GM12801 (cell line): ENCODE measurements around the gene CSK.

ENCODE experiments used
- CTCF ChIP-seq: IDR thresholded peaks from one replicate; pipeline ENCODE4 v1.5.1; 2011; ENCODE audit warnings: control low read depth; ENCODE audit not compliant: insufficient read length; ENCODE audit errors: extremely low read depth

The CSK gene

DNA sequence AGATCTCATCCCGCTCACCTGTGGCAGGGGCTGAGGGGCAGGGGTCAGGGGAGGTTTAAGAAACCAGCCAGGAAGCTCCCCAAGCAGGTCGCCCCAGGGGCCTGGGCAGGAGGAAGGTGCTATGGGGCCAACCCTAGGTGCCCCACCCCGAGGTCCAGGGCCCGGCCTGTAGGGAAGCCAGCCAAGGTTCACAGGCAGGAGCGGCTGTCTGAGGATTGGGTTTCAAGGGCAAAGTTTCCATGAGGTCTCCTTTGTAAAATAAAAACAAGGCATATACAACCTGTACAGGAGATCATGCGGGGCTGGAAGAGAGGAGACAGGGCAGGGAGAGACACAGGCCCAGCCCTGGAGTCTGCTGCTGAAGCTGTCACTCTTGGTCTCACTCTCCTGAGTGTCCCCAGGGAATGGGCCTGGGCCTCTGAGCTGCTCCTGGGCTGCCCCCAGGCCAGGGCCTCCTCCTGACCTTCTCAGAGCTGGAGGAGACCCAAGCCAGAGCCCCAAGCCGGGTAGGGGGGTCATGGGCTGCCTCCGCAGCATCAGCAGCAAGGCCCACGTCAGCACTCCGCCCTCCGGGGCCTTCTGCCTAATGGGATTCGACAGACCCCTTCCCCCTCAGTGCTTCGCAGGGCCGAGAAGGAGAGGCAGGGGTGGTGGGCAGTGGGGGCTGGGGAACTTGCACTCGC, 50.1 kb downstream of the CSK start:
- TF ChIP-seq CTCF = no peak

DNA sequence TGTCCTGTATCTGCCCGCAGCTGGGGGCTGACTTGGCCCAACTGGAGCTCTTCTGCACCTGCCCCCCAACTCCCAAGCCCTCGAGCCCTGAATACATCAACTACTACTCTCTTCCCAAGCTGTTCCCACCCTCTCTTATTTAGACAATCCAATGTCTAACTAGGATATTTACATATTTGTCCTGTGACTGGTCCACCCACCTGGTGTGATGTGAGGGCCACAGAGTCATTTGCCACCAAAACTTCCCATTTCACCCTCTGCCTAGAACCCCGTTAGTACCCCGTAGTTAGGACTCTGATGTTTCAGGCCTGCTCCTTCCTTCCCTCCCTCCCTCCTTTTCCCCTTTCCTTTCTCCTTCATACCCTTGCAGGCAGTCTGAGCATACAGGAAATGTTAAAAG, 50.9 kb downstream of the CSK start:
- TF ChIP-seq CTCF = no peak

DNA sequence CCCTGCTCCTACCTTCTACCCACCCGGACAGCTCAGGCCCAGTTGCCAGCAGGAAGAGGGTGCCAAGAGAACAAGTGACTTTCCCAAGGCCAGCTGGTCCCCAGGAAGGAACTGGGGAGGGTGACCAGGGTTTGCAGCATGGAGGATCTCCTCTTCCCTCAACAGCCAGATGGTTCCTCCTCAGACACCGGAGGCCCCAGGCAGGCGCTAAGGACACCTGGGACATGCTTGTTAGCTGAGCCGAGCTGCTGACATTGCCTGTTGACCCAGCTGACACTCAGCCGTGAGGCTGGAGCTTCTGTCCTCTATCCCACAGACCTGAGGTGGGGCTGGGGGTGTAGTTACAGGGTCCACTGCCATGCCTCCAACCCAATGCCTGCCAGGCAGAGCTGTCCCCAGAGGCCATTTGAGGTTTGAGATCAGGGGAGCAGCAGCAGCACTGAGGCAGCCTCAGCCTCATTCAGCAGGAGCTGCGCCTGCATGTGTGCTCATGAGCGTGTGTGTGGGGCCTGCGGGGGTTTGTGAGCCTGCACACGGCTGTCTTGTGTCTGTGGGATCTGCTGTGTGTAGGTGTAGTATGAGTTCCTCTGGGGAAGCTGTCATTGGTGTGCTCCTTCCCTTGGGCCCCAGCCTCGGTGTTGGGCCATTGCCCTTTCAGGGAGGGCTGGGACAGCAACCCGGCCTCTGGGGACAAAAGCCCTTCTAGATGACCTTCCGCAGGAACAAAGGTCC, 51.7 kb downstream of the CSK start:
- TF ChIP-seq CTCF = no peak

DNA sequence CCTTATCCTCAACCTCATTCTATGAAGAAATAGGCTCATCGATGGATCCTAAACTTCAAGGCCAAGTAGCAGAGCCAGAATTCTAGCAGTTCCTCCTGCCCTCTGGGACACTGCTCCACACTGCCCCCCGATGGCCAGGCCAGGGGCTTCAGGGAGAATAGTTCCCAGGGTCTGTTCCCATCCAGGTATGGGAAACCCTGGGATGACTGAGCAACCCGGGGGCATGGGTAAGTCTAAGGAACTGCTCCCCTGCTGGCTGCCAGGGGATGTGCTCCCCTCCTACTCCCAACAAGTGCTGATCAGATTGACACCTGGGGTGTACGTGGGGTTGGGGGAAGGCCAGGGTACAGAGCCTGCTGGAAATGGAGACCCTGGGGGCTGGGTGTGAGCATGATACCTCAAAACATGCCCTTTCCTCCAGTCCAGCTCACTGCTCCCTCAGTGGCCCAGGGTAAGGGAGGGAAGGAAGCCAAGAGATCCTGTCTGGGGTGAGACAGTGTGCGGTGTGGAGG, 53.5 kb downstream of the CSK start:
- no peak for TF ChIP-seq CTCF

DNA sequence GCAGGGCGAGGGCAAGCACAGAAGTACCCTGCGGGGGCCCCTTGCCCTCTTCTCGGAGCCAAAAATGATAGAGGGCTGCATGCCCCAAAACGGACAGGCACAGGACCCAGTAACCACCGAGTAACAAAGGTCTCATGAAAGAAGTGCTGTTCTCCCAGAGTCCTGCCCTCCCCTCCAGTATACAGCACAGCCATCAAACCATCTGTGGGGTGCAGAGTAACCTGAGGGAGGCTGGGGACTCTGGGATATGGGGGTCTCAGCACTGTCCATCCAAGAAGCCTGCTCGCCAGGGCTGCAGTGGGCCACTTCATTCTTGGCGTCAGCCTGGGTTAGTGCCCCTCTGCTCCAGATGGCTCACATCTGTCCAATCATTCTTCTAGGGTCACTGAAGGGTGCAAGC, 55.0 kb downstream of the CSK start:
- no peak for TF ChIP-seq CTCF

DNA sequence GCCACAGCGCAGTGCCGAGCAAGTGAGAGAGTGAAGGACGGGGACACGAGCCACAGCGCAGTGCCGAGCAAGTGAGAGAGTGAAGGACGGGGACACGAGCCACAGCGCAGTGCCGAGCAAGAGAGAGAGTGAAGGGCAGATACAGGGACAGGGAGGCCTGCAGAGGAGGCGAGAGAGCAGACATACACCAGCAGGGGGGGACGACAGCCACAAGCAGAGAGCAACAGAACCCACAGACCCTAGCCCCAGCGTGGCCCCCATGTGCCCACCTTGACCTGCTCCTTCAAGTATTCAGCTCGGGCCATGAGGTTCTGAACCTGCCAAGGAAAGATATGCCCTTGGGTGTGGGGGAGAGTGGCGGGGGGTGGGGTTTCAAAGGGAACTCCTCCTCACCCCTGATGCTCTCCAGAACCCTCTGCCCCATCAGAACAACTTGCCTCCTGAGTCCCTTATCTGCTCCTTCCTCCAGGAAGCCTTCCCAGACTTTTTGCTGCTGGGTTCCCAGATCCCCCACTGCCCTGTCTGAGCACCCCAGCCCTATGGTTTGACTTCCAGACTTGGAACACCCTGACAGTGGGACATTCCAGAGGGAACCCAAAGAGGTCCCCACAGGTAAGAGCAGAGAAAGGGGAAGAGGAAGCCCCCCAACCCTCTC, 55.7 kb downstream of the CSK start:
- TF ChIP-seq CTCF = no peak

DNA sequence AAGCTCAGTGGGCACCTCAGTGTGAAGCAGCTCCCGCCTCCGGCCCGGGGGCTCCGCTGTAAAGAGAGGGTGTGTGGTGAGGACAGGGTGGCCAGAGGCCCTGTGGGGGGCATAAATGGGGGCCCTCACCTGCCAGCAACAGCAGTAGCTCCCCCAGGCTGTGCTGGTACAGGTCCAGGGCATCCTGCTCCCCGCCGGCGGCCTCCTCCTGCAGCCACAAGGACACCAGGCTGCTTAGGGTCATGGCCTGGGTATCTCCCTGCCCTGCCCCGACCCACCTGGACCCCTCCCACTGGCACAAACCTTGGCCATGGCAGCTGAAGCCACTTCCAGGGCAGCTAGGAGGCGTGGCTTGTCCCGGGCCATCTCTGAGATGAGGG, 56.2 kb downstream of the CSK start:
- TF ChIP-seq CTCF = no peak
